CD4-positive, alpha-beta memory T cell (primary cell): ENCODE data around the gene GNB1L. TPM values are rescaled to one million over a fixed set of nuclear protein-coding genes. Genes with fewer than 3 reads are reported as not detected.

ENCODE experiments used
- CTCF ChIA-PET: fragments of 350-600 bp; sonication (Branson Sonifier 250); formaldehyde crosslinking; loops from one replicate; lab custom pipeline; 2021; ENCODE audit warnings: inconsistent platforms; ENCODE audit not compliant: partially characterized antibody; lab: Charles Lee
- POLR2A ChIA-PET: fragments of 350-600 bp; sonication (Branson Sonifier 250); formaldehyde crosslinking; loops from one replicate; lab custom pipeline; 2021; ENCODE audit not compliant: partially characterized antibody; lab: Charles Lee
- DNase-seq, 5 donors: peaks; one replicate each; pipeline versions ENCODE4 v3.0.0 to v3.0.0-alpha.2; 2020 to 2022; ENCODE audit warnings: mixed read lengths in 1 of 5
- H3K27ac ChIP-seq: one replicate; pipeline ENCODE4 v1.7.0; 2013; ENCODE audit warnings: low read depth, low read length
- H3K27me3 ChIP-seq: 2 replicates; pipeline ENCODE4 v1.7.0; 2013; ENCODE audit warnings: mild to moderate bottlenecking, low read length, moderate library complexity; ENCODE audit not compliant: insufficient read depth
- H3K36me3 ChIP-seq: 2 replicates; pipeline ENCODE4 v1.7.0; 2013; ENCODE audit warnings: mild to moderate bottlenecking, low read length, moderate library complexity; ENCODE audit not compliant: insufficient read depth
- H3K4me1 ChIP-seq: 2 replicates; pipeline ENCODE4 v1.7.0; 2013; ENCODE audit warnings: mild to moderate bottlenecking, low read length, moderate library complexity; ENCODE audit not compliant: insufficient read depth
- H3K4me3 ChIP-seq, 2 donors: one replicate each; pipeline ENCODE4 v1.7.0; 2013; ENCODE audit warnings: low read length in 2 of 2, mild to moderate bottlenecking in 1 of 2
- H3K9me3 ChIP-seq, 2 donors: one replicate each; pipeline ENCODE4 v1.7.0; 2013; ENCODE audit warnings: low read length in 2 of 2, control low read depth in 1 of 2; ENCODE audit not compliant: control insufficient read depth in 1 of 2
- H3K27ac Mint-ChIP-seq, 7 donors: one replicate each; pipeline ENCODE4 v1.8.0; 2020 to 2021; ENCODE audit warnings: mixed read lengths in 7 of 7, mild to moderate bottlenecking in 6 of 7, inconsistent platforms in 3 of 7, moderate library complexity in 3 of 7
- H3K27me3 Mint-ChIP-seq, 2 donors: one replicate each; pipeline ENCODE4 v1.8.0; 2020 to 2021; ENCODE audit warnings: mixed read lengths in 2 of 2
- H3K36me3 Mint-ChIP-seq, 2 donors: one replicate each; pipeline ENCODE4 v1.8.0; 2020 to 2021; ENCODE audit warnings: mixed read lengths in 2 of 2, inconsistent platforms in 1 of 2, mild to moderate bottlenecking in 1 of 2
- H3K4me1 Mint-ChIP-seq, 4 donors: one replicate each; pipeline ENCODE4 v1.8.0; 2020 to 2021; ENCODE audit warnings: mixed read lengths in 4 of 4, mild to moderate bottlenecking in 1 of 4
- H3K4me3 Mint-ChIP-seq, 8 donors: one replicate each; pipeline ENCODE4 v1.8.0; 2020 to 2021; ENCODE audit warnings: mixed read lengths in 8 of 8, mild to moderate bottlenecking in 7 of 8, moderate library complexity in 6 of 8, inconsistent platforms in 3 of 8
- H3K9me3 Mint-ChIP-seq, 8 donors: one replicate each; pipeline ENCODE4 v1.8.0; 2020 to 2021; ENCODE audit warnings: mixed read lengths in 8 of 8, mild to moderate bottlenecking in 5 of 8, inconsistent platforms in 3 of 8, moderate library complexity in 1 of 8
- intact Hi-C: fragments of 100-400 bp; cut with micrococcal nuclease; formaldehyde crosslinking; loops from one replicate; pipeline ENCODE4 v1.15.1; 2023
- polyA plus RNA-seq, 2 donors: library from polyadenylated mRNA; unstranded; fragments of 300-500 nt; fragmentation: Illumina TruSeq; gene quantifications; one replicate each; pipeline ENCODE4 v1.2.3, GENCODE V29; 2021
- total RNA-seq, 2 experiments: library from RNA; stranded (reverse); gene quantifications; one replicate each; pipeline ENCODE4 v1.2.3, GENCODE V29; 2021

GNB1L gene
- total and polyA plus RNA-seq, 4 experiments from 2014 or later = 7.9 to 14.6 (median 10.7) TPM

DNA sequence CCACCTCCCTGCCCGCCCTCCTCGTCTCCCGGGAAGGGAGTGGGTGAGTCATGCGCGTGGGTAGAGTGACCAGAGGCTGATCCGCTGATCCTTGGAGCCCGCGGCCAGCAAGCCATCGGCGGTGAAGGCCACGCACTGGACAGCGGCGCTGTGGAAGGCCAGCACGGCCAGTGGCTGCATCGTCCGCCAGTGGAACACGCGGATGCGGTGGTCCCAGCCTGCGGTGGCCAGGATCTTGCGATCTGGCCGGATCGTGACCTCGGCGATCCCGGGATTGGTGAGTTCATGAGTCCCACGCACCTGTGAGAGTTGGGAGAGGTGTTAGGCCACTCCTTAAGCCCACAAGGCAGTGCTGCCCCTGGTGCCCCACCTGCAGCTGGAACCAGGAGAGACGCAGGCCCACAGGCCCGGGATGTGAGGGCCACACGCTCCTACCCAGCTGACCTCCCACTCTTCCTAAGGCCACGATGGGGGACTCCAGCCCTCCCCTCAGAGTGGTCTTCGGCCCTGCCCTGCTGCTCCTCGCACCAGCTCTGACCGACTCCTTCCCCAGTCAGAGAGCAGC is 65.9 kb downstream of the GNB1L start:
- no peak overlapping the region for H3K27ac Mint-ChIP-seq
- DNase-seq = no peak
- Histone ChIP-seq H3K4me1 (no peaks in the 10 kb centered on the region), H3K4me3 (no peak overlapping the region), H3K9me3 (no peaks in the 10 kb centered on the region), H3K36me3 (no peaks in the 10 kb centered on the region), H3K27me3 (no peaks in the 10 kb centered on the region), H3K27ac (no peak overlapping the region)
- peaks cover 38 to 48% of the 10 kb centered on the region in 2 donors for H3K36me3 Mint-ChIP-seq
- intact Hi-C loops = no loop called here
- peaks cover 0 to 18% (median 15%) of the 10 kb centered on the region in 8 donors for H3K9me3 Mint-ChIP-seq
- ChIA-PET POLR2A (no interaction called here), CTCF (no interaction called here)
- H3K27me3 Mint-ChIP-seq = peaks cover 0 to 1% of the 10 kb centered on the region in 2 donors
- no peak overlapping the region for H3K4me3 Mint-ChIP-seq
- H3K4me1 Mint-ChIP-seq = no peaks in the 10 kb centered on the region

DNA sequence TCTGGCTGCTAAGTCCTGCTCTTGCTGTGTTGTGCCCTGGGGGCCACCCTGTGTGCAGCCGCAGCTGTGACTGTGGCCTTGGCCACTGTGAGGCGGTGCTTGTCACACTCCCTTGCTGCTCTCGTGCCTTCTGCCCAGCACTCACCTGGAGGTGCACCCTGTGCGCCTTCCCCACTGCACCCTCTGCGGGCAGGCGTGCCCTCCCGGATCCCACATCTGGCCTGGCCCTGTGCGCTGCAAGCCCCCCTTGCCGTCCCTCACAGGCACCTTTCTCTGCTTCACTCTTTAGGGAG is 66.9 kb downstream of the GNB1L start:
- H3K36me3 ChIP-seq = no peaks in the 10 kb centered on the region
- peaks cover 0 to 12% (median 9%) of the 10 kb centered on the region in 8 donors for H3K9me3 Mint-ChIP-seq
- H3K4me1 Mint-ChIP-seq = no peaks in the 10 kb centered on the region
- ChIA-PET CTCF (no interaction called here), POLR2A (no interaction called here)
- intact Hi-C loops = no loop called here
- no peak overlapping the region for H3K4me3 Mint-ChIP-seq
- peaks cover 32 to 40% of the 10 kb centered on the region in 2 donors for H3K36me3 Mint-ChIP-seq
- DNase-seq = no peak
- no peaks in the 10 kb centered on the region for H3K4me1 ChIP-seq
- peaks cover 0 to 1% of the 10 kb centered on the region in 2 donors for H3K27me3 Mint-ChIP-seq
- no peak overlapping the region for H3K4me3 ChIP-seq
- no peak overlapping the region for H3K27ac ChIP-seq
- H3K9me3 ChIP-seq = no peaks in the 10 kb centered on the region
- no peaks in the 10 kb centered on the region for H3K27me3 ChIP-seq
- no peak overlapping the region for H3K27ac Mint-ChIP-seq

DNA sequence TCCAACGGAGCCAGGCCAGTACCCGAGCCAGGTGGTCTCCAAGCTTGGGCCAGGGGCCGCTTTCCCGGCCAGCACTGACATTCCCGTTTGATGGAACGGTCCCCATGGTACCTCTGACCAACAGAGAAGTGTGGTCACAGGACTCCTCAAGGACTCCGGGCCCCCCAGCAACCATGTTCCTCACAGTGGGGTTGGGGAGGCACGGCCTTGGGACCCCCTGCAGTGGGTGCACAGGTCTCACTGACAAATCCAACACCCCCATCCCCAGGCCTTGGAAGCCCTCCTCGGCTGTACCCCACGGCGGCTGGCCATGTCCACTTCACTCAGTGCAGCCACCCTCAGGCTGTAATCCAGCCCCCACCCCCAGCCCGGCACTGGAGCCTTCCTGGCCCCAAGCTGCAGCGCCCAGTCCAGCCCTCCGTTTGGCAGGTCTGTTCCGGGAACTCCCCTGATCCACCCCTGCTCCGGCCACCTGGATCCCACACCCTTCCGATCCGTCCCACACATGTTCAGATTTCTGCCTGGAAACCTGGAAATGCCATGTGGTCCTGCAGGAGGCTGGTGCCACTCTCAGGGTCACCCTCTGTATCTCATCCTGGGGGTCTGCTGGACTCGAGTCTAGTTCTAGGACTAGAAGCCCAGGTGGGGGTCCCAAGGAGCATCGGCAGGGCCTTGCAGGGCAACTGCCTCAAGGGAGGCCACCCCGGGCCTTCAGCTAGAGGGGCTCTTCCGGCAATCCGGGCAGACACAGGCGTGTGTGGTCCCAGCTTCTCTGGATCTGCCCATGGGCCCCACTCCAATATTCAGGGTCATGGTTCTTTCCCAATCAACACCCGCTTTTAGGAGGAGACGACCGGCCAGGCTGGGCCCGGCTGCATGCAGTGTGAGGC is 67.5 kb downstream of the GNB1L start:
- Histone ChIP-seq H3K27me3 (no peaks in the 10 kb centered on the region), H3K27ac (no peak overlapping the region), H3K36me3 (no peaks in the 10 kb centered on the region), H3K4me1 (no peaks in the 10 kb centered on the region), H3K9me3 (no peaks in the 10 kb centered on the region), H3K4me3 (no peak overlapping the region)
- Mint-ChIP-seq H3K9me3 (peaks cover 0 to 6% (median 5%) of the 10 kb centered on the region in 8 donors), H3K36me3 (peaks cover 30 to 34% of the 10 kb centered on the region in 2 donors), H3K27me3 (peaks cover 0 to 1% of the 10 kb centered on the region in 2 donors), H3K27ac (no peak overlapping the region), H3K4me1 (no peaks in the 10 kb centered on the region), H3K4me3 (no peak overlapping the region)
- no peak for DNase-seq
- intact Hi-C loops = no loop called here
- POLR2A ChIA-PET = no interaction called here
- CTCF ChIA-PET = no interaction called here

DNA sequence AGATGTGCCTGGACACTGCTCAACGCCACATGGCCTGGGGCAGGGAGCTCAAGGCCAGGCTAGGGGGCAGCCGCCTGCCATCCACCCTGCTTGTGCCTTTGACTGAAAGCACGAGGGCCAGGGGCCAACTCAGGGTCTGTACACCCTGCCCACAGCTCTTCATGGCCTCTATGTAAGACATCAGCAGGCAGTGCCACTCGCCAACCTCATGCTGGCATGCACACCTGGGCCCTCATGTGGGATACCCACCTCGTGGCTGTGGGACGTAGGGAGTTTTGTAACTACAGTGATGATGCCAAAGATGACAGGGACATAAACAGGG is 68.4 kb downstream of the GNB1L start:
- Histone ChIP-seq H3K27ac (no peak overlapping the region), H3K9me3 (no peaks in the 10 kb centered on the region), H3K4me1 (no peaks in the 10 kb centered on the region), H3K36me3 (no peaks in the 10 kb centered on the region), H3K4me3 (no peak overlapping the region), H3K27me3 (no peaks in the 10 kb centered on the region)
- peaks cover 20 to 24% of the 10 kb centered on the region in 2 donors for H3K36me3 Mint-ChIP-seq
- no peak overlapping the region for H3K27ac Mint-ChIP-seq
- DNase-seq = no peak
- no peaks in the 10 kb centered on the region for H3K9me3 Mint-ChIP-seq
- no peaks in the 10 kb centered on the region for H3K4me1 Mint-ChIP-seq
- peaks cover 0 to 1% of the 10 kb centered on the region in 2 donors for H3K27me3 Mint-ChIP-seq
- H3K4me3 Mint-ChIP-seq = no peak overlapping the region
- CTCF ChIA-PET = interaction anchor here (0.9 kb wide), 1 partner anchor 56 kb away, joined by 3 read pairs; no protein-coding TSS in a partner anchor
- intact Hi-C loops = no loop called here
- POLR2A ChIA-PET = no interaction called here

DNA sequence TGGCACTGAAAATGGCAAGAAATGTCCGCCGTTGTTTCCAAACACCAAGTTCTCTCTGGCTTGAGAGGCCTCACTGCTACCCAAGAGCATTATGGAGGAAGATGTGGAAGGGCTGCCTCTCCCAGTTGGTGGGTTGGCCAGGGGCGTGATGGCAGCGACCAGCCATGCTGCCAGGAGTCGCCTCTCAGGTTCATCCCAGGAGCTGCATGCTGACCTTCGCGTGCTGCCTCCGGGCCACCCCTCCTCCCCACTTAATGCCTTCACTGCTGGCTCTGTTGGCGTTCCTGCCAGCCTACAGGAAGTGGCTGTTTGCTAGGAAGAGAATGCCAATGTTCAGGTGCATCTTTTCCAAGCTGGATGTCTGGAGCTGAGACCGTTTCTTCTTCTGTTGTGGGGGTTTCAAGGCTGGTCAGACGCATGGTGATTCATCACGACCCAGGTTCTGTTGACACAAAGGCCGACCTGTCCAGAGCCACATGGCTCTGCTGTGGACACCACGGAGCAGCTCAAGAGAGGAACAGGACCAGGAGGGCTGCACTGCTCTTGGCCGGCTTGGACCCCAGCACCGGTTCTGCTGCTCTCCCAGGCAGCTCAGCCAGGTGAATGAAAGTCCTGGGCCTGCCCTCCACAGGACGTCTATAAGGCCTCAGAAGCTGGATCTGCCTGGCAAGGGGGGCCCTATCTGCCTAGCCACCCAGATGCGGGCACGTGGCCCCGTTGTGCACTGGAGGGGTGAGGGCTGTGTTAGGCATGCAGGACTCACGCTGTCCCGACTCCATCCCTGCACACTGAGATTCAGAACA is 69.0 kb downstream of the GNB1L start:
- Mint-ChIP-seq H3K27me3 (peaks cover 0 to 1% of the 10 kb centered on the region in 2 donors), H3K4me1 (no peaks in the 10 kb centered on the region), H3K27ac (no peak overlapping the region), H3K36me3 (peaks cover 16 to 22% of the 10 kb centered on the region in 2 donors), H3K4me3 (no peak overlapping the region), H3K9me3 (no peaks in the 10 kb centered on the region)
- H3K4me3 ChIP-seq = no peak overlapping the region
- H3K36me3 ChIP-seq = no peaks in the 10 kb centered on the region
- DNase-seq = no peak
- intact Hi-C loops = no loop called here
- H3K9me3 ChIP-seq = no peaks in the 10 kb centered on the region
- POLR2A ChIA-PET = no interaction called here
- no peaks in the 10 kb centered on the region for H3K27me3 ChIP-seq
- no peaks in the 10 kb centered on the region for H3K4me1 ChIP-seq
- CTCF ChIA-PET = interaction anchor here (0.9 kb wide), 1 partner anchor 55 kb away, joined by 3 read pairs; no protein-coding TSS in a partner anchor
- H3K27ac ChIP-seq = no peak overlapping the region

DNA sequence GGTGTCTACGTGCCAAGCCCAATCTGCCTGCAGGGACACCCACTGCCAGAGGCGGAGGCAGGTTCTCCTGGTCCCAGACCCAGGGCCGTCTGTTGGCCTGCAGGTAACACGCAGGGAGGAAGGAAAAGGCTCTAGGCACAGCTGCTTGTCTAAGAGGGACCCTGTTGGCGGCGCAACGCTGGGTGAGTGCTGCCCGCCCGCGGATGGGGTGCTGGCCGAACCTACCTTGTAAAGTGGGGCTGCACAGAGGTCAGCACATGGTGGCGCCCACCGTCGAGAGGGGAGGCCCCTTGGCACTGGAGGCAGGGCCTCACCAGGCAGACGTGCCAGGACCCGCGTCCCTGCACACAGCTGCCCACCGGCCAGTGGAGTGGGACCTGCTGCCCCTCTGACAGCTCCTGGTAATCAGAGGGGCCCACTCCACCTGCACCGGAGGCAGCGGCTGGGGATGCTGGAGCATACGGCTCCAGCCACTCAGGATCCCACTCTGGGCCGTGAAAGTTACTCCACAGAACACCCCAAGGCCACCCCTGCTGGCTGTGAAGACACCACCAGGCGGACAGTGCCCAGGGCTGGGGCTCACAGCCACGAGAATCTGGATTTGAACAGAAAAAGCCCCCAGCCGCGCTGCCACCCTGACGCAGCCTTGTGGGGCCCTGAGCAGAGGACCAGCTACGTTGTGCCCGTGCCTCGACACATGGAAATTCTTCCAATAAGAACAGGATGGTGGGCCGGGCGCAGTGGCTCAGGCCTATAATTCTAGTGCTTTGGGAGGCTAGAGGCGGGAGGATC is 70.1 kb downstream of the GNB1L start:
- CTCF ChIA-PET = no interaction called here
- POLR2A ChIA-PET = no interaction called here

More for the DNA sequence above, 70.1 kb downstream of the GNB1L start:
- no peaks in the 10 kb centered on the region for H3K4me1 ChIP-seq
- no peak overlapping the region for H3K4me3 ChIP-seq
- H3K27ac ChIP-seq = no peak overlapping the region
- no peaks in the 10 kb centered on the region for H3K9me3 Mint-ChIP-seq
- no peaks in the 10 kb centered on the region for H3K36me3 ChIP-seq
- no peaks in the 10 kb centered on the region for H3K27me3 ChIP-seq
- H3K36me3 Mint-ChIP-seq = peaks cover 7 to 11% of the 10 kb centered on the region in 2 donors
- H3K27me3 Mint-ChIP-seq = peaks cover 6 to 7% of the 10 kb centered on the region in 2 donors
- no peak overlapping the region for H3K27ac Mint-ChIP-seq
- H3K4me1 Mint-ChIP-seq = peaks cover 0 to 5% (median 3%) of the 10 kb centered on the region in 4 donors
- no peaks in the 10 kb centered on the region for H3K9me3 ChIP-seq
- no peak overlapping the region for H3K4me3 Mint-ChIP-seq
- intact Hi-C loops = no loop called here
- DNase-seq = no peak
